MV-4-11 (cell line): ENCODE measurements around the gene DCAF15.
"Not testable (repeated sequence)": the region's sequence is repeated elsewhere in the genome, so short reads cannot be mapped to it uniquely, and the experiment has no call there.

Source experiments
- DNase-seq: peaks from one replicate; lab custom pipeline; 2025; lab: John Stamatoyannopoulos, UW

The DCAF15 gene, protein sequence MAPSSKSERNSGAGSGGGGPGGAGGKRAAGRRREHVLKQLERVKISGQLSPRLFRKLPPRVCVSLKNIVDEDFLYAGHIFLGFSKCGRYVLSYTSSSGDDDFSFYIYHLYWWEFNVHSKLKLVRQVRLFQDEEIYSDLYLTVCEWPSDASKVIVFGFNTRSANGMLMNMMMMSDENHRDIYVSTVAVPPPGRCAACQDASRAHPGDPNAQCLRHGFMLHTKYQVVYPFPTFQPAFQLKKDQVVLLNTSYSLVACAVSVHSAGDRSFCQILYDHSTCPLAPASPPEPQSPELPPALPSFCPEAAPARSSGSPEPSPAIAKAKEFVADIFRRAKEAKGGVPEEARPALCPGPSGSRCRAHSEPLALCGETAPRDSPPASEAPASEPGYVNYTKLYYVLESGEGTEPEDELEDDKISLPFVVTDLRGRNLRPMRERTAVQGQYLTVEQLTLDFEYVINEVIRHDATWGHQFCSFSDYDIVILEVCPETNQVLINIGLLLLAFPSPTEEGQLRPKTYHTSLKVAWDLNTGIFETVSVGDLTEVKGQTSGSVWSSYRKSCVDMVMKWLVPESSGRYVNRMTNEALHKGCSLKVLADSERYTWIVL

DNA sequence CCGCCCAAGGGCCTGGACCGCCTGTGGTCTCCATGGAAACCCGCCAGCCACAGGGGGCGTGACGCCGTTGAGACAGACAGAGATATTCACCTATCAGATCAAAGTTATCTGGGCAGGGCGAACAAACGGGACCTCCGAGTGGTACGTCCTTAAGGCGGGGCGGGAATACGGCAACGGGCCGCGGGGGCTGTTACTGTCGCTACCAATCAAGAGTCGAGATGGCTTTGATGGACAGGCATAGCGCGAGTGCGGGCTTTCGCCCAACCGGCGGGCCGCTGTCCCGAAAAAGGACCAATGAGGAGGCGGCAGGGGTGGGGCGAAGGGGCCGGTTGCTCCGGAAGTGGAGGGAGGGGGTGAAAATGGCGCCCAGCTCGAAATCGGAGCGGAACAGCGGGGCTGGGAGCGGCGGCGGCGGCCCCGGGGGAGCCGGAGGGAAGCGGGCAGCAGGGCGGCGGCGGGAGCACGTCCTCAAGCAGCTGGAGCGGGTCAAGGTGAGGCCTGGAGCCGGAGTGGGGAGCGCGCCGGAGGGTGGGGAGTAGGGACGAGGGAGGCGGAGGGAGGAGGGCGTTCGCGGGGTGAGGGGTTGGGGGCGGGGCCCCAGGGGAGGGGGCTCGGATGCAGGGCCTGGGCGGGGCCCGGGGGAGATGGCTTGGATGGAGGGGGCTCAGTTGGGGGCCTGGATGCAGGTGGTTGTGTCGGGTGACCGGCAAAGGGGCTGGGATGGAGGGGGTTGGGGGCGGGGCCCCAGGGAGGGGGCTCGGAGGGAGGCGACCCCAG, at the start of gene DCAF15:
Gene DCAF15 (plus strand): TSS at position 356 of the 777 bp plus-strand sequence. CDS start 4 bp downstream, at position 360.
- peak; percentile 100 for DNase-seq

DNA sequence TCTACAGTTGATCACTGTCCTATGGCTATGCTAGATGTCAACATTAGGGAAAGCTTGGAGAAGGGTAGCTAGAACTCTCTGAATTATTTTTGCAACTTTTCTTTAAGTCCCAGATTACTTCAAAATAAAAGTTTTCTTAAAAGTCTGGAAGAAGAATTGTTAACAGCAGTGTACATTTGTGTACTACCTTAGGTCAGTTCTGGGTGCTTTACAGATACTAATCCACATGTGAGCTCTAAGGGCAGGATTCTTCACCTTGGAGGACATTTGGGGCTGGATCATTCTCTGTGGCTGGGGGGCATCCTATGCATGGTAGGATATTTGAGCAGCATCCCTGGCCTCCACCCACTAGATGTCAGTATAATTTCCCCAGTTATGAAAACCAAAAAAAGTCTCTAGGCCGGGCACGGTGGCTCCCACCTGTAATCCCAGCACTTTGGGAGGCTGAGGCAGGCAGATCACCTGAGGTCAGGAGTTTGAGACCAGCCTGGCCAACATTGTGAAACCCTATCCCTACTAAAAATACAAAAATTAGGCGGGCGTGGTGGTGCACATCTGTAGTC, 49.2 kb upstream of the DCAF15 start:
- peak; percentile 33 for DNase-seq

DNA sequence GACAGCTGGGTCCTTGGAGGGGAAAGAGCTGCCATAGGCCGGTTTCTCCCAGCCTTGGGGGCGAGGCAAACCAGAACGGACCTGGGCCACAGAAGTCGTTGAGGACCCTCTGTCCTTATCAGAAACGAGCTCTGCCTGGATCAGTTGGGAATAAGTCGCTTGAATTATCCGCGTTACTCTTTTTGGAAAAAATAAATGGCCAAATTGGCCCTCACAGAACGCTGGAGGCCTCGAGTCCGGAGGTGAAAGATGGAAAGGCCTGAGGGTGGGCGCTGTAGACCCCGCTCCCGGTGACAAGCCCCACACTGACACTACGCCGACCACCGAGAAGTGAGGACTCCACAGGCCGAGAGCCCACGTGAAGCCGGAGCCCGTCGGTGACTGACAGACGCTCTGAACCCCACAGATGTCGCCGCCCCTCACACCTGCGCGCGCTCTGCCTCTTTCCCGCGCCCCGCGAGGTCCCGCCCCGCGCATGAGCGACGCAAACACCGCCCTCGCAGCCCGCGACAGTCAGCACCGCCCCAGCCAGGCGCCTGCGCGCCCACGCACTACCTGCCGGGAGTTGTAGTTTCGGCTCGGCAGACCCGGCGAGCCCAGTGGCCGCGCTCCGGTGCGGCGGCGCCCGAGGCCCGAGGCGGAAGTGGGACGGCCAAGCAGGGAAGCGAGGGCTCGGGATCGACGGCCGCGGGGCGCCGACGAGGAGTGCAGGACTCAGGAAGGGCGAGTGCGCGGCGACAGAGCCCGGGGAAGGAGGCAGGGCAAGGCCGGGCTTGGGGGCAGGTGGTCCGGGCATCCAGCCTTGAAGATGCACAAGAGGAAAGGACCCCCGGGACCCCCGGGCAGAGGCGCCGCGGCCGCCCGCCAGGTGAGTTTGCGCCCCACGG, 46.4 kb upstream of the DCAF15 start, which contains the start of the genes BRME1 and CC2D1A:
Gene BRME1 (minus strand): TSS at position 484 of the 887 bp plus-strand sequence. CDS start 1,225 bp downstream, outside the sequence.
Gene CC2D1A (plus strand): TSS at position 568 of the 887 bp plus-strand sequence. CDS start 241 bp downstream, at position 809.
- peak; percentile 93 for DNase-seq

DNA sequence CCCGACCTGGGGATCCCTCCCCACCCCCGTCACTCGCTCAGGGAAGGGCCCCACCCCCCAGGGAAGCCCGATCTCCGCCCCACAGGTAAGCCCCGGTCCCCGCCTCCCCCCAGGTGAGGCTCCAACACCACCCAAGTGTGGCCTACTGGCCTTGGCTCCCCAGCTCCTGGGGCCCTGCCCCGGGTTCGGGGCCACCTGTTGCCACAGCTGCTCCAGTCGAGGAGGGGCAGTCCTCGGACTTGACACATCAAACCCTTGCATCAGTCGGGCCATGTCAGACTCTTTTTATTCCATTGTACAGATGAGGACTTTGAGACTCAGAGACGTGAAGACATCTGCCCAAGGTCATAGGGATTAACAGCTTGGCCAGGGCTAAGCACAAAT, 45.8 kb upstream of the DCAF15 start:
- peak; percentile 28 for DNase-seq

DNA sequence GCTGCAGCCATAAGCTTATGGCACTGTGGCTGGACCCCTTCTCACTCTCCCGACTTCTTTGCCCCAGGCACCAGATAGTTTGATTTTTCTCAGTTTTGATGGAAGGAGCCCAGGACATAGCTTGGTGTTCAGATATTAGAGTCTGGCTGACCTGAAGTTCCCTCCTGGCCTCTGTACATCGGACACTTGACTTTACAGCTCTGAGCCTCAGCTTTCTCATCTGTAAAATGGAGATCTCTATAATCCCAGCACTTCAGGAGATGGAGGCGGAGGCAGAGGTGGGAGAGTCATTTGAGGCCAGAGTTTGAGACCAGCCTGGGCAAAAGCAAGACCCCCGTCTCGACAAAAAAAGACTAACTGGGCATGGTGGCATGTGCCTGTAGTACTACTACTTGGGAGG, 45.4 kb upstream of the DCAF15 start:
- DNase-seq, result no peak

DNA sequence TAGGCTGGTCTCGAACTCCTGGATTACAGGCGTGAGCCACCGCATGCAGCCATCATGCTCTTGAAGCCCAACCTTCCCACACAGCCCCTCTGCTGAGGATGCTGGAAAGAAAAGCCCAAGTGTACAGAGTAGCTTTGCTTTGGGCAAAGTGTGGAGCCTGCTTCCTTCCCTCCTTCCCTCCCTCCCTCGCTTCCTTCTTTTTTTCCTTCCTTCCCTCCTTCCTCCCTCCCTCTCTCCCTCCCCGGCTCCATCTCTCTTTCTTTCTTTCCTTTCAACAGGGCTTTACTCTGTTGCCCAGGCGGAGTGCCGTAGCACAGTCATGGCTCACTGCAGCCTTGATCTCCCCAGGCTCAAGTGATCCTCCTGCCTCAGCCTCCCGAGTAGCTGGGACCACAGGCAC, 43.6 kb upstream of the DCAF15 start:
- DNase-seq, result no peak

DNA sequence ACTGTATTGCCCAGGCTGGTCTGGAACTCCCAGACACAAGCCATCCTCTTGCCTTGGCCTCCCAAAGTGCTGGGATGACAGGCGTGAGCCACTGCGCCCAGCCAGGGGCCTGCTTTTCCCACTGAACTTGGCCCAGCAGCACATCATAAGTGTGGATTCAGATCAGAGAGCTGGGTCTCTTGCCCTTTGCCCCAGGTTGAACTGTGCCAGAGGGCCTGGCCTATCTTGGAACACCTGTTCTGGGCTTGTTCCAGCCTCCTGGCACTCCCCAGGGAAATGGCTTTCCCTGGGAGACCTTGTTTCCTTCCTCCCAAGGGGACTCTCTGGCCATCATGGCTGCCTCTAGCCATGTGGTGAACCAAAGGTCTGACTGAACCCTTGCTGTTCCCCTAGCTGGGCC, 42.9 kb upstream of the DCAF15 start:
- no peak for DNase-seq

DNA sequence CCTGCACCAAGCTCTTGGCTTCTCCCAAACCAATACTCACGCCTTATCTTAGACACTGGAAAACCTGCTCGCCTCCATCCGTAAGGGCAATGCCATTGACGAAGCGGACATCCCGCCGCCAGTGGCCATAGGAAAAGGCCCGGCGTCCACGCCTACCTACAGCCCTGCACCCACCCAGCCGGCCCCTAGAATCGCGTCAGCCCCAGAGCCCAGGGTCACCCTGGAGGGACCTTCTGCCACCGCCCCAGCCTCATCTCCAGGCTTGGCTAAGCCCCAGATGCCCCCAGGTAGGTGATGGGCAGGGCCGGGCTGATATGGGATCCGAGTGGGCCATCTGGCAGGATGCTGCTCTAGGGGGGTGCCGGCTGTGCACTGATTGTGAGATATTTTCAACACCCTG, 39.0 kb upstream of the DCAF15 start:
- no peak for DNase-seq

DNA sequence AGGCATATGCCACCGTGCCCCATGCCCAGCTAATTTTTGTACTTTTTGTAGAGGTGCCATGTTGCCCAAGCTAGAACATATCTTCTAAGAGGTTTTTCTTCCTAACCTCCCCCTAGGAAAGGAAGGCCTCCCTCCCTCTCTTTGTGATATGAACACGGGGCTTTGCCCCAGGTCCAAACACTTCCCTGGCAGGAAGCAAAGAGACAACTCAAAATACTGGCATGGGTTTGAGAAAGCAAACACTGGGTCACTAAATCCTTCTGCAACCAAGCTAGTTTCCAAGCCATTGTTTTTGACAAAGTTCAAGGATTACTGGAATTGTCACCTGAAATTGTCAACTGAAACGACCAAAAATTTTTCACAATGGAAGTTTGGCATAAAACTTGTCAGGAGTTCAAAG, 37.5 kb upstream of the DCAF15 start:
- DNase-seq, result no peak

DNA sequence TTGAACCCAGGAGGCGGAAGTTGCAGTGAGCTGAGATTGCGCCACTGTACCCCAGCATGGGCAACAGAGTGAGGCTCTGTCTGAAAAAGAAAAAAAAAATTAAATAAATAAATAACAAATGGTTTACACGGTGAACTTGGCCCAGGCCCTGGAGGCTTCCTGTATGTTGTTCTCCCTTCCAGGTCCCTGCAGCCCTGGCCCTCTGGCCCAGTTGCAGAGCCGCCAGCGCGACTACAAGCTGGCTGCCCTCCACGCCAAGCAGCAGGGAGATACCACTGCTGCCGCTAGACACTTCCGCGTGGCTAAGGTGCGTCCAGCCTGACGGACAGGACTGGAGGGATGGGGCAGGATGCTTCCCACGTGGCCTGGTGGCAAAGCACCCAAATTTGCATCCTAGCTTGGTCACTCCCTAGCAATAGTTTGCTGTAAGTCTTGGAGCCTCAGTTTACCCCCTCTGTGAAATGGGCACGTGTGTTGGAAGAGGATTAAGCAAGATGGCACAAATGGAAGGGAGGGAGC, 34.4 kb upstream of the DCAF15 start:
- no peak for DNase-seq

DNA sequence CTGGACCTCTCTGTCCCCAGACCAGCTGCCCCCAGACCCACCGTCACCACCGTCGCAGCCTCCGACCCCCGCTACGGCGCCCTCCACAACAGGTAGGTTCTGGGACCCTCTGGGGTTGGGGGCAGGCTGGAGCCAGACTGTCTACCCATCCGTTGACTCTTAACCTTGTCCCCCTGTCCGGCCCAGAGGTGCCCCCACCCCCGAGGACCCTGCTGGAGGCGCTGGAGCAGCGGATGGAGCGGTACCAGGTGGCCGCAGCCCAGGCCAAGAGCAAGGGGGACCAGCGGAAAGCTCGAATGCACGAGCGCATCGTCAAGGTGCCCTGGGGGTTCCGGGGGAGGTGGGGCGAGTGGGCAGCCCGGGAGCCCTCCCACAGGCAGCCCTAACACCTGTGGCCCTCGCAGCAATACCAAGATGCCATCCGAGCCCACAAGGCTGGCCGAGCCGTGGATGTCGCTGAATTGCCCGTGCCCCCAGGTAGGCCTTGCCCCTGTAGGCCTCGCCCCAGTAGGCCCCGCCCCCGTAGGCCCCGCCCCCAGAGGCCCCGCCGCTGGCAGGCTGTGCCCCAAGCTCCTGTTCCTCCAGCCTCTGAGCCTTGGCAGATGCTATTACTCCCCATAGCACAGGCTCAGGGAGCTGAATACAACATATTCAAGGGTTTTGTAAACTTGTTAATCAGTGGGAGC, 33.4 kb upstream of the DCAF15 start:
- DNase-seq, result no peak

DNA sequence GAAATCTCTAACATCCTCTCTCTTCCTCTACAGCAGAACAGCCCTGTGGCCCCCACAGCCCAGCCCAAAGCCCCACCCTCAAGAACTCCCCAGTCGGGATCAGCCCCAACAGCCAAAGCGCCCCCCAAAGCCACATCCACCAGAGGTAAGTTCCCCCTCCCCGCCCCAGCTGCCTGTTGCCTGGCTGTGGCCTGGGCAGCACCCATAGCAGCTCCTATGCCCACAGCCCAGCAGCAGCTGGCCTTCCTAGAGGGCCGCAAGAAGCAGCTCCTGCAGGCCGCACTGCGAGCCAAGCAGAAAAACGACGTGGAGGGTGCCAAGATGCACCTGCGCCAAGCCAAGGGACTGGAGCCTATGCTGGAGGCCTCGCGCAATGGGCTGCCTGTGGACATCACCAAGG, 31.8 kb upstream of the DCAF15 start:
- DNase-seq, result no peak

DNA sequence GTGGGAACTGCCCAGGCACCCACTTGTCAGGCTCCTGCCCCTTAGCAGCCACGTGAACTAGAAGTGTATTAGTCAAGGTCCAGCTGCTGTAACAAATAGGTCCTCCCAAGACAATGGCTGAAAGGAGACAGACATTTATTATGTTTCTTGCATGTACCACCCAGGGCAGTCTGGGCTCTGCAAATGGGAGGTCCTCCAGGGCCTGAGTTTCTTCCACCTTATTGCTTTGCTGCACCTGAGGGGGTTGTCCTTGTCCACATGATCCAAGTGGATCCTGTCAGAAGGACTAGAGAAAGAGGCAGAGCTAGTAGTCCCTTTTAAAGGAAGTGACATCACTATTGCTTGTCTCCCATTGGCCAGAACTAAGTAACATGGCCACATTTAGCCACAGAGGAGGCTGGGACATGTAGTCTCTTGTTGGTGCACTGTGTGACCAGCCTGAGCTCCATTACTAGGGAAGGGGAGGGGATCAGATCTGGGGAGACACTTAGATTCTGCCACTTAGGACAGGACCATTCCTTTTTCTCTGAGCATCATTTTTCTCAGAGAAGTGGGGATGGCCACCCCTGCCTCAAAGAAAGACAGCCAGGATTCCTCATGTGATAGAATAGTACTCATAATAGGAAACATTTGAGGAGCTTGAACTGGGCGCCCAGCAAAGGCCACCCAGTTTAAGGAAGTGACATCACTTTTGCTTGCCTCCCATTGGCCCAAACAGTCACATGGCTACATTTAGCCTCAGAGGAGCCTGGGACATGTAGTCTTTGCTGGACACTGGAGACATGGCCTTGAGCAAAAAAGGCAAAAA, 31.2 kb upstream of the DCAF15 start:
- DNase-seq, result peak; percentile 83

DNA sequence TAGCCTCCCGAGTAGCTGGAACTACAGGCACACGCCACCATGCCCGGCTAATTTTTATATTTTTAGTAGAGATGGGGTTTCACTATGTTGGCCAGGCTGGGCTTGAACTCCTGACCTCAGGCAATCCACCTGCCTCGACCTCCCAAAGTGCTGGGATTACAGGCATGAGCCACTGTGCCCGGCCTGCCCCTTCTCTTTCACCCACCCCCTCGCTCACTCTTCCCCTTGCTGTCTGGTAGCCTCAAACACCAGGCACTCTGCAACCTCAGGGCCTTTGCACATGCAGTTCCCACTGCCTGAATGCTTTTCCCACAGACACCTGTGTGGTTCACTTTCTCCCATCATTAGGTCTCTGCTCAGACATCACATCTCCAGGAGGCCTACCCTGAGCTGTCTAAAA, 30.2 kb upstream of the DCAF15 start:
- not testable (repeated sequence) for DNase-seq

DNA sequence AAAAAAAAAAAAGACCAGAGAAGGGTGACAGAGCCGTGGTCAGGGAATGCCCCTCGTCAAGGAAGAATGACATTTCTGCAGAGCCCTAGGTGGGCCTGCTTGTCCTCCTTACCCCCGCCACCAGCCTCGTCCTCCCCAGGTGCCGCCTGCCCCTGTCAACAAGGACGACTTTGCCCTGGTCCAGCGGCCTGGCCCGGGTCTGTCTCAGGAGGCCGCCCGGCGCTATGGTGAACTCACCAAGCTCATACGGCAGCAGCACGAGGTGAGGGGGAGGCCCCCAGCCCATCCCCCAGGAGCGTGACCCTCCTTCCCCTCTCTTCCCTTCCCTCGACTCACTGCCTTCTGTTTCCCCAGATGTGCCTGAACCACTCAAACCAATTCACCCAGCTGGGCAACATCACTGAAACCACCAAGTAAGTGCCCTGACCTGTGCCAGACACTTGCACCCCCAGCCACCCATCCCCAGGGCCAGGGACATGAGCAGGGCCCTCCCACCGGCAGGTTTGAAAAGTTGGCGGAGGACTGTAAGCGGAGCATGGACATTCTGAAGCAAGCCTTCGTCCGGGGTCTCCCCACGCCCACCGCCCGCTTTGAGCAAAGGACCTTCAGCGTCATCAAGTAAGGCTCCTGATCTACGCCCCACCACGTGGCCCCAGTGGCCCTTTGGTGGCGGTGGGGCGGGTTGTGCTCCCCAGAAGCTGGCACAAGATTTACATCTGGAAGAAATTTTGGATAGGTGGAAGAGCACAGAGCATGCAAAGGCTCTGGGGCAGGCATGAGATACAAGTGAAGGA, 28.9 kb upstream of the DCAF15 start:
- no peak for DNase-seq

DNA sequence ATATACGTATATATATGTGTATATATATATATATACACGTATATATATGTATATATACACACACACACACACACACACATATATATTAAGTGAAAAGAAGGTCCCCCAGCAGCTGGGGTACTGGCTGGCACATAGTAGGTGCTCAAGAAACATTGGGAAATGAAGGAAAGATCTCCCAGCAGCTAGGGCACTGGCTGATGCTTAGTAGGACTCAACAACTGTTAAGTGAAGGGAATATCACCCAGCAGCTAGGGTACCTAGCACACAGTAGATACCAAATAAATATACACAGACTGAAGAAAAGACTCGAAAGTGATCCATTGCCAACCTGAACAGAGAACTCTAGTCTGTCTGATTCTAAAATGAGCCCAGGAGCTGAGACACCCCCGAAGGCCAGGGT, 26.3 kb upstream of the DCAF15 start:
- DNase-seq, result no peak

DNA sequence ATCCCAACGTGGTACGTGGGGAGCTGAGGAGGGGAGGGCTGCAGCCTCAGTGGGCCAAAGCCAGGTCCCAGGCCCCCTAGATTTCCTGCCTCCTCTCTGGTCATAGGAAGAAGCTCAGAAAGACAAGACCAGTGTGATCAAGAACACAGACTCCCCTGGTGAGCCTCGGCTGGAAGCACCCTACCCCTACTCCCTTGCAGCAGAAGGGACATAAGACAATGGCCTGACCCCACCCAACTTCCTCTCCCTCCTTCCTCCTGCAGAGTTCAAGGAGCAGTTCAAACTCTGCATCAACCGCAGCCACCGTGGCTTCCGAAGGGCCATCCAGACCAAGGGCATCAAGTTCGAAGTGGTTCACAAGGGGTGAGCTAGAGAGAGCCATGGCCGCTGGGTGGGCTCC, 25.6 kb upstream of the DCAF15 start:
- peak; percentile 49 for DNase-seq

DNA sequence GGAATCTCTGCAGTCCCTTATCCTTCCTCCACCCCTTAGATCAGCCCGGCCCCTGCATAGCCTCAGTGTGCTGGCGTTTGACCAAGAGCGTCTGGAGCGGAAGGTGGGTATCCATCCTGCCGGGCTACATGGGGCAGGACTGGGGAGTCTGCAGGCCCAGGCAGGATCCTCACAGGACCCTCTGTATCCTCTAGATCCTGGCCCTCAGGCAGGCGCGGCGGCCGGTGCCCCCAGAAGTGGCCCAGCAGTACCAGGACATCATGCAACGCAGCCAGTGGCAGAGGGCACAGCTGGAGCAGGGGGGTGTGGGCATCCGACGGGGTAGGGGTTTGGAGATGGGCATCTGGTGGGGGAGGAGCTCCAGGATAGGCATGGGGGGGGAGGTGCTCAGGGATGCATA, 23.0 kb upstream of the DCAF15 start:
- no peak for DNase-seq

DNA sequence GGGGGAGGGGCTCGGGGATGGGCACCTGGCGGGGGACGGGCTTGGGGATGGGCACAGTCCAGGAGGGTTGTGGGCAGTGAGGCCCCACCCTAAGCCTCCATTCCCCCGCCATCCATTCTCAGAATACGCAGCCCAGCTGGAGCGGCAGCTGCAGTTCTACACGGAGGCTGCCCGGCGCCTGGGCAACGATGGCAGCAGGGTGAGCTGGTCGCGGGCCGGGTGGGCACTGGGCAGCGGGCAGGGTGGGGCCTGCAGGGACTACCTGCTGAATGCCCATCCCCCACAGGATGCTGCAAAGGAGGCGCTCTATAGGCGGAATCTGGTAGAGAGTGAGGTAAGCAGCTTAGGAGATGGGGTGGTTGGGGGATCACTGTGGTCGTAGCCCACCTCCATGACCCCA, 22.4 kb upstream of the DCAF15 start:
- DNase-seq, result no peak
